Naive thymus-derived CD4-positive, alpha-beta T cell (primary cell): Measurements from ENCODE around the gene ZNF410. TPM values are rescaled to one million over a fixed set of nuclear protein-coding genes. Genes with fewer than 3 reads are reported as not detected.
A peak's percentile ranks its signal among the peaks of the same experiment; 100 is the strongest.

ENCODE experiments used
- ATAC-seq: fragments of 150-1000 bp; cut with Tn5 transposase; 2 replicates; pipeline ENCODE4 v1.10.0; 2021; ENCODE audit warnings: mild to moderate bottlenecking, moderate library complexity
- CTCF ChIA-PET: fragments of 350-600 bp; sonication (Branson Sonifier 250); formaldehyde crosslinking; loops from one replicate; lab custom pipeline; 2021; ENCODE audit warnings: antibody characterized with exemption; lab: Charles Lee
- POLR2A ChIA-PET: fragments of 350-600 bp; sonication (Branson Sonifier 250); formaldehyde crosslinking; loops from one replicate; lab custom pipeline; 2021; ENCODE audit warnings: antibody characterized with exemption, inconsistent platforms; lab: Charles Lee
- DNase-seq, 9 donors: peaks; one replicate each; pipeline versions ENCODE4 v3.0.0 to v3.0.0-alpha.2; 2020 to 2022; ENCODE audit warnings: mixed read lengths in 1 of 9
- H3K27ac ChIP-seq: one replicate; pipeline ENCODE4 v1.7.0; 2013; ENCODE audit warnings: mild to moderate bottlenecking, low read depth, low read length, moderate library complexity
- H3K27me3 ChIP-seq, 2 donors: one replicate each; pipeline ENCODE4 v1.7.0; 2013; ENCODE audit warnings: low read length in 2 of 2, mild to moderate bottlenecking in 2 of 2, moderate library complexity in 2 of 2; ENCODE audit not compliant: control insufficient read depth in 2 of 2, insufficient read depth in 2 of 2
- H3K36me3 ChIP-seq, 3 experiments: 1 replicate in 2 of 3; 2 replicates in 1 of 3; pipeline ENCODE4 v1.7.0; 2013; ENCODE audit warnings: low read length in 3 of 3, mild to moderate bottlenecking in 3 of 3, moderate library complexity in 1 of 3; ENCODE audit not compliant: insufficient read depth in 3 of 3, control insufficient read depth in 2 of 3
- H3K4me1 ChIP-seq, 2 donors: one replicate each; pipeline ENCODE4 v1.7.0; 2013; ENCODE audit warnings: low read length in 2 of 2, mild to moderate bottlenecking in 2 of 2, moderate library complexity in 1 of 2; ENCODE audit not compliant: control insufficient read depth in 2 of 2, insufficient read depth in 2 of 2
- H3K4me3 ChIP-seq: 2 replicates; pipeline ENCODE4 v1.7.0; 2013; ENCODE audit warnings: mild to moderate bottlenecking, low read length
- H3K9me3 ChIP-seq, 3 experiments: 1 replicate in 2 of 3; 2 replicates in 1 of 3; pipeline ENCODE4 v1.7.0; 2013; ENCODE audit warnings: low read length in 3 of 3; ENCODE audit not compliant: control insufficient read depth in 2 of 3
- H3K27ac Mint-ChIP-seq, 9 donors: one replicate each; pipeline ENCODE4 v1.8.0; 2020 to 2022; ENCODE audit warnings: mixed read lengths in 9 of 9, mild to moderate bottlenecking in 8 of 9, moderate library complexity in 5 of 9, inconsistent platforms in 2 of 9
- H3K27me3 Mint-ChIP-seq, 5 donors: one replicate each; pipeline ENCODE4 v1.8.0; 2021 to 2022; ENCODE audit warnings: mixed read lengths in 5 of 5, mild to moderate bottlenecking in 1 of 5
- H3K36me3 Mint-ChIP-seq, 5 donors: one replicate each; pipeline ENCODE4 v1.8.0; 2020 to 2022; ENCODE audit warnings: mixed read lengths in 5 of 5, mild to moderate bottlenecking in 3 of 5, inconsistent platforms in 1 of 5
- H3K4me1 Mint-ChIP-seq, 7 donors: one replicate each; pipeline ENCODE4 v1.8.0; 2020 to 2022; ENCODE audit warnings: mixed read lengths in 7 of 7, mild to moderate bottlenecking in 3 of 7, inconsistent platforms in 1 of 7
- H3K4me3 Mint-ChIP-seq, 10 donors: one replicate each; pipeline ENCODE4 v1.8.0; 2020 to 2022; ENCODE audit warnings: mild to moderate bottlenecking in 10 of 10, mixed read lengths in 10 of 10, moderate library complexity in 6 of 10, inconsistent platforms in 2 of 10
- H3K9me3 Mint-ChIP-seq, 11 donors: one replicate each; pipeline ENCODE4 v1.8.0; 2020 to 2022; ENCODE audit warnings: mixed read lengths in 11 of 11, mild to moderate bottlenecking in 4 of 11, inconsistent platforms in 1 of 11, moderate library complexity in 1 of 11
- intact Hi-C, 2 donors: fragments of 100-400 bp; cut with micrococcal nuclease; formaldehyde crosslinking; loops; one replicate each; pipeline ENCODE4 v1.15.1; 2023
- polyA plus RNA-seq, 2 donors: library from polyadenylated mRNA; unstranded; fragments of 300-500 nt; fragmentation: Illumina TruSeq; gene quantifications; one replicate each; pipeline ENCODE4 v1.2.3, GENCODE V29; 2021
- total RNA-seq, 6 experiments: library from RNA in 5 of 6; stranded (reverse) in 5 of 6; gene quantifications; 1 replicate in 5 of 6; 2 replicates in 1 of 6; pipeline ENCODE4 v1.2.3 and lab custom pipeline; 2021 to 2026

ZNF410 gene
- total and polyA plus RNA-seq, 7 experiments from 2014 or later = 44.8 to 79.7 (median 66.3) TPM

DNA sequence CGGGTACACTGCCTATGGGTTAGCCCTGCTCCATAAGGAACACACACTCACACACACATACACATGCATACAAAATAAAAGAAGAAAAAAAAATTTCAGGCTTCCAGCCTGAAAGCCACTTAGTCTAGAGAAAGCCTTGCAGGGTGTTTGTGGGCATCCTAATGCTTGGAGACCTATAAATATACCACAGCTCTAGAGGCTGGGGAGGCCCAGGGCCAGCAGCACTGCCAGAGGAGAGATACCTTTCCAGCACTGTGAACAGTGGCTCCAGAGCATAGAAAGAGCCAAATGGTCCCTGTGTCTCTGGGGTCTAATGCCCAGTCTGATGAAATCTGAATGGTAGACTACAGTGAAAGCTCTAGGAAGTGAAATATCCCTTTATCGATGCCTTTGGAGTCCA lies 50.4 kb downstream of the ZNF410 start:
- peak overlapping the region in 2 of 9 donors; percentile 0 to 49 for H3K27ac Mint-ChIP-seq
- Histone ChIP-seq H3K36me3 (peaks cover 2 to 36% (median 10%) of the 10 kb centered on the region in 3 experiments), H3K4me1 (no peaks in the 10 kb centered on the region), H3K27me3 (no peaks in the 10 kb centered on the region), H3K9me3 (no peaks in the 10 kb centered on the region), H3K27ac (no peak overlapping the region), H3K4me3 (no peak overlapping the region)
- H3K27me3 Mint-ChIP-seq = no peaks in the 10 kb centered on the region
- ChIA-PET POLR2A (interaction anchor here (3.5 kb wide), 1 partner anchor 13 kb away, joined by 12 read pairs; the partner anchor contains the start of genes COQ6 and FAM161B), CTCF (no interaction called here)
- H3K4me1 Mint-ChIP-seq = peaks cover 0 to 4% (median under 1%) of the 10 kb centered on the region in 7 donors
- H3K9me3 Mint-ChIP-seq = no peaks in the 10 kb centered on the region
- no peak overlapping the region for H3K4me3 Mint-ChIP-seq
- DNase-seq = no peak
- H3K36me3 Mint-ChIP-seq = peaks cover 0 to 24% (median 0%) of the 10 kb centered on the region in 5 donors
- intact Hi-C loops = no loop called here
- no peak for ATAC-seq

- no peak overlapping the region for H3K27ac Mint-ChIP-seq
- ChIA-PET CTCF (no interaction called here), POLR2A (no interaction called here)
- H3K27me3 Mint-ChIP-seq = no peaks in the 10 kb centered on the region
- no peak overlapping the region for H3K27ac ChIP-seq
- no peaks in the 10 kb centered on the region for H3K9me3 ChIP-seq
- no peaks in the 10 kb centered on the region for H3K4me1 ChIP-seq
- H3K36me3 ChIP-seq = peaks cover 0 to 38% (median 5%) of the 10 kb centered on the region in 3 experiments
- DNase-seq (no peak), ATAC-seq (no peak)
- H3K27me3 ChIP-seq = no peaks in the 10 kb centered on the region
- no peak overlapping the region for H3K4me3 Mint-ChIP-seq
- no peaks in the 10 kb centered on the region for H3K9me3 Mint-ChIP-seq
- intact Hi-C loops = no loop called here
- H3K4me1 Mint-ChIP-seq = peaks cover 0 to 9% (median 0%) of the 10 kb centered on the region in 7 donors
- H3K36me3 Mint-ChIP-seq = peaks cover 0 to 22% (median 9%) of the 10 kb centered on the region in 5 donors
- H3K4me3 ChIP-seq = no peak overlapping the region
Observed at GRCh38 chr14:73942180-73942579, 55.5 kb downstream of the ZNF410 start.

GRCh38 chr14:73943083-73943482 lies 56.4 kb downstream of the ZNF410 start:
- Mint-ChIP-seq H3K27ac (peak overlapping the region in 1 of 9 donors; percentile 67), H3K9me3 (no peaks in the 10 kb centered on the region), H3K27me3 (no peaks in the 10 kb centered on the region), H3K4me1 (peaks cover 0 to 9% (median 4%) of the 10 kb centered on the region in 7 donors), H3K36me3 (peaks cover 0 to 22% (median 9%) of the 10 kb centered on the region in 5 donors), H3K4me3 (no peak overlapping the region)
- ChIA-PET CTCF (no interaction called here), POLR2A (no interaction called here)
- ATAC-seq = peak; percentile 73
- H3K36me3 ChIP-seq = peaks cover 0 to 30% (median 5%) of the 10 kb centered on the region in 3 experiments
- H3K9me3 ChIP-seq = no peaks in the 10 kb centered on the region
- H3K4me1 ChIP-seq = no peaks in the 10 kb centered on the region
- DNase-seq = no peak
- no peak overlapping the region for H3K27ac ChIP-seq
- no peak overlapping the region for H3K4me3 ChIP-seq
- intact Hi-C loops = no loop called here
- H3K27me3 ChIP-seq = no peaks in the 10 kb centered on the region

- DNase-seq (no peak), ATAC-seq (no peak)
- intact Hi-C loops = no loop called here
- ChIA-PET CTCF (interaction anchor here (0.5 kb wide), 1 partner anchor 427 kb away, joined by 3 read pairs; no protein-coding TSS in a partner anchor), POLR2A (interaction anchor here (0.6 kb wide), 1 partner anchor 56 kb away, joined by 3 read pairs; no protein-coding TSS in a partner anchor)
- peaks cover 0 to 30% (median 5%) of the 10 kb centered on the region in 3 experiments for H3K36me3 ChIP-seq
- Mint-ChIP-seq H3K4me3 (no peak overlapping the region), H3K4me1 (peaks cover 0 to 13% (median 9%) of the 10 kb centered on the region in 7 donors), H3K27ac (no peak overlapping the region), H3K27me3 (no peaks in the 10 kb centered on the region), H3K9me3 (no peaks in the 10 kb centered on the region), H3K36me3 (peaks cover 0 to 22% (median 9%) of the 10 kb centered on the region in 5 donors)
- H3K27me3 ChIP-seq = no peaks in the 10 kb centered on the region
- H3K4me1 ChIP-seq = no peaks in the 10 kb centered on the region
- no peak overlapping the region for H3K4me3 ChIP-seq
- H3K9me3 ChIP-seq = no peaks in the 10 kb centered on the region
- no peak overlapping the region for H3K27ac ChIP-seq
Observed at GRCh38 chr14:73944432-73945158, 57.9 kb downstream of the ZNF410 start.

GRCh38 chr14:73945159-73945670 lies 58.6 kb downstream of the ZNF410 start:
- Mint-ChIP-seq H3K27me3 (no peaks in the 10 kb centered on the region), H3K4me1 (peaks cover 0 to 19% (median 11%) of the 10 kb centered on the region in 7 donors), H3K27ac (no peak overlapping the region), H3K36me3 (peaks cover 0 to 18% (median 6%) of the 10 kb centered on the region in 5 donors), H3K4me3 (no peak overlapping the region), H3K9me3 (no peaks in the 10 kb centered on the region)
- ATAC-seq = no peak
- POLR2A ChIA-PET = interaction anchor here (0.6 kb wide), 1 partner anchor 57 kb away, joined by 3 read pairs; no protein-coding TSS in a partner anchor
- H3K4me3 ChIP-seq = no peak overlapping the region
- CTCF ChIA-PET = interaction anchor here (0.5 kb wide), 1 partner anchor 426 kb away, joined by 3 read pairs; no protein-coding TSS in a partner anchor
- intact Hi-C loops = no loop called here
- H3K4me1 ChIP-seq = no peaks in the 10 kb centered on the region
- no peaks in the 10 kb centered on the region for H3K9me3 ChIP-seq
- no peak for DNase-seq
- H3K27me3 ChIP-seq = no peaks in the 10 kb centered on the region
- H3K36me3 ChIP-seq = peaks cover 0 to 30% (median 5%) of the 10 kb centered on the region in 3 experiments
- H3K27ac ChIP-seq = no peak overlapping the region

- H3K9me3 ChIP-seq = no peaks in the 10 kb centered on the region
- DNase-seq = peak; percentile 82 to 97 (median 95)
- ChIA-PET CTCF (no interaction called here), POLR2A (interaction anchor here (0.6 to 1.3 kb wide), 10 partner anchors 9 to 495 kb away, joined by 3 to 12 read pairs (median 5); partner anchors contain the start of genes BBOF1, ENTPD5 and ZNF410)
- intact Hi-C loops = loop anchor here (1.0 to 2.0 kb wide), 11 partner anchors 64 to 543 kb away; partner anchors contain the start of genes ALDH6A1 (in 2 of the 2), BBOF1 (in 2 of the 2), ENTPD5 (in 2 of the 2) and LIN52 (in 2 of the 2)
- H3K27ac Mint-ChIP-seq = peak within 1 kb of the TSS; percentile 93 to 98 (median 95)
- H3K9me3 Mint-ChIP-seq = peaks cover 0 to 2% (median 0%) of the 10 kb centered on the region in 11 donors
- peaks cover 0 to 17% (median under 1%) of the 10 kb centered on the region in 3 experiments for H3K36me3 ChIP-seq
- ATAC-seq = peak; percentile 96
- peaks cover 0 to 9% (median 5%) of the 10 kb centered on the region in 5 donors for H3K36me3 Mint-ChIP-seq
- H3K27me3 Mint-ChIP-seq = no peaks in the 10 kb centered on the region
- H3K27me3 ChIP-seq = no peaks in the 10 kb centered on the region
- H3K4me3 Mint-ChIP-seq = peak within 1 kb of the TSS; percentile 96 to 99 (median 98)
- H3K4me1 Mint-ChIP-seq = peaks cover 5 to 34% (median 27%) of the 10 kb centered on the region in 7 donors
- H3K4me1 ChIP-seq = peaks cover 0 to 4% of the 10 kb centered on the region in 2 donors
- H3K27ac ChIP-seq = peak within 1 kb of the TSS; percentile 94
- H3K4me3 ChIP-seq = peak within 1 kb of the TSS; percentile 92
Observed at GRCh38 chr14:73949752-73950734, 63.4 kb downstream of the ZNF410 start, which contains the start of the genes COQ6 and FAM161B. TSS of gene COQ6 (plus strand) at chr14:73950302. CDS start at chr14:73950333, 31 bp downstream. TSS of gene FAM161B (minus strand) at chr14:73950094. CDS start at chr14:73950026, 68 bp downstream.
